GM21367 (cell line): Measurements from ENCODE around the gene TTC29.

ENCODE experiments used
- ATAC-seq: cut with Tn5 transposase; IDR thresholded peaks from one replicate; pipeline ENCODE4 v1.9.1; 2021; ENCODE audit not compliant: unreplicated experiment

Gene TTC29, protein sequence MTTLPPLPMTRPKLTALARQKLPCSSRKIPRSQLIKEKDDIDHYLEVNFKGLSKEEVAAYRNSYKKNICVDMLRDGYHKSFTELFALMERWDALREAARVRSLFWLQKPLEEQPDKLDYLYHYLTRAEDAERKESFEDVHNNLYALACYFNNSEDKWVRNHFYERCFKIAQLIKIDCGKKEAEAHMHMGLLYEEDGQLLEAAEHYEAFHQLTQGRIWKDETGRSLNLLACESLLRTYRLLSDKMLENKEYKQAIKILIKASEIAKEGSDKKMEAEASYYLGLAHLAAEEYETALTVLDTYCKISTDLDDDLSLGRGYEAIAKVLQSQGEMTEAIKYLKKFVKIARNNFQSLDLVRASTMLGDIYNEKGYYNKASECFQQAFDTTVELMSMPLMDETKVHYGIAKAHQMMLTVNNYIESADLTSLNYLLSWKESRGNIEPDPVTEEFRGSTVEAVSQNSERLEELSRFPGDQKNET

DNA sequence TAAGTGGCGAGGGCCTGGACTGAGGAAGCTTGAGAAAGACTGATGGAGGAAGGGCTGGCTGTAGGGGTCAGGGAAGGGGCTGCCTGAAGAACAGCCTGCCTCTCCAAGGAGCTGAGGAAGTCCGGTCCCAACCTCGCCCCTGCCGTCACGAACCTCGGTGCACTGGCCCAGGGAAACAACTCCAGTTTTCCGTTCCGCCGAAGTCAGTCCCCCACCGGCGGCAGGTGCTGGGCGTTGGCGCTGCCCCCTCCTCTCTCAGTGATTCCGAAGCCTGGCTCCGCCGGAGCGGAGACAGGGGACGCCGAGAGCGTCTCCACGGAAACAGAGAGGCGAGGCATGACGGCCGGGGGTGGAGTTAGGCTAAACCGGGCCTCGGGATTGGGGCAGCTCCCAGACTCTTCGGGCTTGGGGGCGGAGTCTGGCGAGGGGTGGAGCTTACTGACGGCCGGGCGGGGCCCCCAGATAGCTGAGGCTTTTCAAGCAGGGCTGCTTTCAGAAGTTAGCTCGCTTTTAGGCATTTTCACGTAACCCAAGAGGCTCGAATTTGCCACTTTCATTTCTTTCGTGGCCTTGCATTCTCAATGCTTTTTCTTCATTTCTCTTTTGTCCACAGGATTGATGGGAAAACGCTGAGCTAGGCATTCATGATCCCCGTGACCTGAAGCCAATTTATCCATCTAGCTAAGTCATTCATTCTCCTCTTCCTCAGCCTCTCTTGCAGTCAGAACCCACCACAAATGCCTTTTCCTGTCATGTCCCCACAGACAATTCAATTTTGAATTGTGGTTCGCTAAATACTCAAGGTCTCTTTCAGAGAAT lies at the start of gene TTC29:
TSS of gene TTC29 (minus strand) at position 309 of the 819 bp plus-strand sequence. CDS start 5,969 bp downstream, outside the sequence.
- peak; percentile 100 for ATAC-seq

DNA sequence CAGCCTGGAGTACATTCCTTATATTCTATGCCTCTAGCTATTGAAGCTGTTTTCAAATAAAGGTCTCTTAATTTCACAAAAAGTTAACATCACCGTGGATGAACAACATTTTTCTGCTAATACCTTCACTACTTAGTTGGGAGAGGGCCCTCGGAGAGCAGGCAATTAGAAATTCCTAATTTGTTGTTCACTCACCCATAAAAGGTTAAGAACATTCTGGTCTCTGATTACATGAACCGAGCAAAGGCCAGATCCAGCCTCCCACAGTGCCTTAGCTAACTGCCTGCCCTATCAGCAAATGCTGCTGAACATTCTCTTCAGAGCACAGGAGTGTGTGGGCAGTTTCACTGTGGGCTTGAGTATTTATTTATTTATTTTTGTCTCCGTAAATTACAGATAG lies 36.0 kb upstream of the TTC29 start:
- ATAC-seq: no peak

DNA sequence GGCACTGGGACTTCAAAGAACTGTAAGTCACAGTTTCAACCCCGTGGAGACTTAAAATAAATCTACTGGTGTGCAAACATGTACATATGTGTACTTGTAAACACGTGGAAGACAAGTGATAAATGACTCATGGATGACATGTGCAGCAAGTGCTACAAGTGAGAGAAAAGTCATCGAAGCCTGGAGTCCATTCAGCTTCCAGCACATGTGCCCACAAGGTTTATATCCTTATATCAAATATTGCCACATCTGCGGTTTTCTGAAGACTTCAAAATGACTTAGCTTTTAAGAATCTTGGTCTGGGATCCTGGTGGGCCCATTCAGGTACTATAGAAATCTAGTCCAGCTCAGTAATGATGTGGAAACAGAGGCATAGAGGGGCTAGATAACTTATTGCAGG lies 33.0 kb upstream of the TTC29 start:
- no peak for ATAC-seq

DNA sequence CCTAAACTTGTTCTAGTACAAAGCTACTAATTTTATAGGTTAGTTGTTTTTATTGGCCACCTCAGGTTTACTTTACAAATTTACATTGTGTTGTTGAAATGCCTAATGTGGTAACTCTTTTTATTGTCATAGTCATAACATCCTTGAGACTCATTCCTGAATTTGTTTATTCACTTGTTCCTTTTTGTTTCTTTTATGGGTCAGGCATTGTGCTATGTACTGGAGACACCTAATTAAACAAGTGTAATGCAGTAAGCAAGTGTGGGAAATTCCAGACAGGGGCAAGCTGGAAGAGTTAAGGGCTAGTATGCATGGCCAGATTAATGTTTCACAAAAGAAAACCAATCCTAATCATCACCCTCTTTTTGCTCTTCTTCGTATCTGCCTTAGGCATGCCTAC lies 30.5 kb upstream of the TTC29 start:
- no peak for ATAC-seq

DNA sequence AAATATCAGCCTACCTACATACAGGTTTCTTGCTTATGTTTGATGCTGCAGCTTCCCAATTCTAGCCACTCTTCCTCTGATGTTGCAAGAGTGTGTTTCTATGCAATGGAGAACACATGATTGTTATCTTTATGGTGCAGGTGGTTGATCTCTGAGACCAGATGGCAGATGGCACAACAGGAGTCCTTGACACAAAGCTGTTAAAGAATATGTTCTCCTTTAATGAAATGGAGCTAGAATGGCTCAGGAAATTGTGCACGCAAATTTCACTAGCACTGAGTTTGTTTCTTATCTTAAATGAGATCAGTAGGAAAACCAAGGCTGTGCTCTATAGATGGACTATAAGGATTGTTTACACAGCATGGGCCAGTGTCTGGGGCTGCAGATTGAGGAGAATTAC lies 29.9 kb upstream of the TTC29 start:
- ATAC-seq: no peak

DNA sequence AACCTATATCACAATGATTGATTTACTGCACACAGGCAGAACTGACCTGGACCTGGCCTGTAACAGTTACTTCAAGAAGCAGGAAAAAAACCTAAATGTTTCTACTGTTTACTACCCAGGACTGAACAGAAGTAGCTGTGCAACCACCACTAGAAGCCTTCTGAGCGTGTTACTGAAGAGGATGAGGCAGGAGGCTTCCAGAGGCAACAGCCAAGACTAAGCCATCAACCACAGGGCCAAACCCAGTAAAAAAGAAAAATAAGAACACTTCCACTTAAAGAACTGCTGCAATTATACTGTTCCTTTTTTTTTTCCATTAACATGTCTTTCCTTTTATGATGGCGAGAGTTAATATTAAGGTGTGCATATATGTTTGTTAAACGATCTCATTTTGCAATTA lies 29.4 kb upstream of the TTC29 start:
- no peak for ATAC-seq

DNA sequence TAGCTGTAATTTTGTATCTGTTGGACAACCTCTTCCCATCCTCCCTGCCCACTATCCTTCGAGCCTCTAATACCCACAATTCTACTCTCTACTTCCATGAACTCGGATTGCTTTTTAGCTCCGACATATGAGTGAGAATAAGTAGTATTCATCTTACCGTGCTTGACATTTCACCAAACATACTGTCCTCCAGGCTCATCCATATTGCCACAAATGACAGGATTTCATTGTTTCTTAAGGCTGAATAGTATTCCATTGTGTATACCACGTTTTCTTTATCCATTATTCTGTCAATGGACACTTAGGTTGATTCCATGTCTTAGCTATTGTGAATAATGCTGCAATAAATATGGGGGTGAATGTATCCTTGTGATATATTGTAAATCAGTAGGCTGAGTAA lies 26.4 kb upstream of the TTC29 start:
- no peak for ATAC-seq

DNA sequence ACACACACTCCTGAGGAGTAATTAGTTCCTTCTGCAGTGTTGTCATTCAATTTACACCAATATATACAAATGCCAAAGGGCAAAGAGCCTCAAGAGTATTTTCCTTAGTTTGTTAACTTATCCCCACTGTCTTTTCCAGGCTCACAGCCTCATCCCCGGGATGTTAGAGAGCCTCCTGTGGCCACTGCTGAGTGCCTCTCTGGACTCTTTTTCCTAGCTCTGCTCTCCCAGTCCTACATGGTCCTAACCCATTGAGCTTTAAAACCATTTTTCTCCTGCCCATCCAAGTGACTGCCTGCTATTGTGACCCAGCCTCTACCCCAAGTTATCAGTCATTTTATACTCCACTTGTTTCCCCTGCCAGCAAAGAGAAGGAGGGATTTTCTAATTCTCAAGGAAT lies 23.5 kb upstream of the TTC29 start:
- ATAC-seq: no peak

DNA sequence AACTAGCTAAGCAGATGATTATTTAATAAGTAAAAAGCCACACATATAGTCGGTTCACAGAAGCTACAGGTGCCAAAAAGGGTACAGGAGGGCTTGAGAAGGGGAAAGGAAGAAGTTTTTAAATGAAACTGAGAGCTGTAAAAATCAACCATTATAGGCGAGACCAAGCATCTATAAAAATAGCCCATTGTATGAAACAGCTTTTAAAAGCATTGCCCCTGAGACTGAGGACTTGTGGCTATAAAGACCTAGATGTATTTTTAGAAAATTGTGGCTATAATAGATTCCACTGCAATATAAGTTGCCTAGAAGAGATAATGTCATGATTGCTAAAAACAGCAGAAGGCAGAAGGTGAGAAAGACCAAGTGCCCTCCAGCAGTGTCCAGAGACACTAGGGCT lies 15.0 kb upstream of the TTC29 start:
- ATAC-seq: no peak

DNA sequence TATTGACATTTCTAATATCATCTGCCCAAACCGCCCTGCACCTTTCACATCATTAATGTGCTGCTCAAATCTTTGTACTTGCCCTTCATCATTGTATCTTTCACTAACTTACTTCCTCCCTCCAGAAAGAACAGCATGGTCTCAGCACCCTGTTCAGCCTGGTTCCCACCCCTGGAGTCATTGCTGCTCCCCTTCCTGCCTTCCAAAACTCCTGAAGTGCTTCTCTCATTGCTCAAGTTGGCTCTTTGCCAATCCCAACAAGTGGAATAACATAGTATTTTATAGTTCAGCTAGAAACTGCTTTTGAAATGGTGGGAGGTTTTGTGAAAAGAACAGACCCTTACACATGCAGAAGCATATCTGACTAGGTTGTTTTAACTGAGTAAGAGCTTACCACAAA lies 14.0 kb upstream of the TTC29 start:
- no peak for ATAC-seq

DNA sequence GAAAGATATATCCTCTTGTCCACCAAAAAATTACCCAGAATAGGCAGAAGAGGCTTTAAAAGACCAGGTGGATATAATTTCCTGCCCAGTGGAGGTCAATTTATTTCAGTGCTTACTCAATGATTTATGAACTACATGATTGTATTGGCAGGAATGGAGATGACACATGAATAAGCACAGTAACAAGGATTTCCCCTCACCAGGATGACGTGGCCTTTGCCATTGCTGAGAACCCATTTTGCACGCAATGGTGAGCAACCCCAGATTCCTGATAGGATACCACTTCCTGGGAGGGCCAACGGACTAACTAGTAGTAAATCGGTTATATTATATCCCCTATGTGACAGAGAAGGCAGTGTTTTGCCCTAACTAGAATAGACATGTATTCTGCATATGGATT lies 11.6 kb upstream of the TTC29 start:
- no peak for ATAC-seq

DNA sequence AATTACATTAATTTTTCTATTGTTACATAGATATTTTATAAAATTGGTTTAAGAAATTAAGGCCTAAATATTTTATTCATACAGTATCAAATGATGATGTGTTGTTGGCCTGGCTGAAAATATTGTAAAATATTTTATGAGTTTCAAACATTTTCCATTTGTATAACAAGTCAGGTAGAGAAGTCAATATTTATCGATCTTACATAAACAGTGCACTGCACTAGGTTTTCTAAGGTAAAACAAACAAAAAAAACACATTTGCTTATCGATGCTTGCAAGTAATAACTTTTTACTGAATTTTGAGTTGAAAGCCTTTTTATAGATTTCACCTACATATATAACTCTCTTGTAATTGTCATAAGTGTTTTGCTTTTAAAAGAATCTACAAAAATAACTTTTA lies 7.2 kb upstream of the TTC29 start:
- ATAC-seq: no peak

DNA sequence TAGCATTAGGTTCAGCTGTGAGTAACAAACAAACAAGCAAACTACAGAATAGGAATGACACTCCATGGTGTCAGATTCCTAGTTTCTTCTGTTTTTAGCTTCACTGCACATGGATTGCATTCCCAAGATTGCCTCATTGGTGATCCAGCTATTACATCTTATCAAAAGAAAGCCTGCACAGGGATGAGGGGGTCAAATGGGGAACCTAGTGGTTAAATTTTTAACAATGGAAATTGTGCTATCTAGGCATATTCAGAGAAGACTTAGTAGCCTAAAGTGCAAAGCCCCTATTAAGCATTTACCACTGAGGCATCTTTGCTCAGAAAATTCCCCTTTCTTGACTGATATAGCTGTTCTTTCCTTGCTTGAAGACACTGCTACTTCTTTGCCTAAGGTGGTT lies 3.9 kb upstream of the TTC29 start:
- no peak for ATAC-seq

DNA sequence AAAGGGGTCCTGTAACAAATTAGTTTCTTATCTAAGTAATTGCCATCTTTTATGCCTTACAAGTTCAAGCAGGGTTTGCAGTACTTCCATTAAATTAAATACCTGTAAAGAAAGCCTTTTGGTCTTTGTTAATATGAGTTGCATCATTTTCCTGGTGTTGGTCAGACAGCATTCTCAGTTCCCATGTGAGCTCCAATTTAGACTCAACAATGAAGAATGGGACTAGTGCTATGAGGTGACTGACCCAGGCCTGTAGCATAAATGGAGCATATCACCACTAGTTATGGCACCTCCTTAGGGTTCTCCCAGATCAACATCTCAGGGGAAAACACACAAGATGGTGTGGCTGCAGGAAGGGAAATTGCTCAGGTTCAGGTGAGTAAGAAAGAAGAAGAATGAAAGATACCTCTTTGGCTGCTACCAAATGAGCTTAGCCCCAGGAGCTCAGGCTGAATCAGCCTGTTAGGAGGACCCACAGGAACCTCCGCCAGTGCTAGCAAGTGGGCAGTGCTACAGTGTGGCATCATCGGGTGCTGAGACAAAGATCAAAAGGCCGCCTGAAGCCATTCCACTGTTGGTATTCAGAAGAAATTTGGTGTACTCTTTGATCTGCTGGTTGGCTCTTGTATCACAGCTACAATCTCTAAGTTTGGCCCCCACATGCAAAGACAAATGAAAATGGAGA lies 1.8 kb downstream of the TTC29 start:
- ATAC-seq: no peak

DNA sequence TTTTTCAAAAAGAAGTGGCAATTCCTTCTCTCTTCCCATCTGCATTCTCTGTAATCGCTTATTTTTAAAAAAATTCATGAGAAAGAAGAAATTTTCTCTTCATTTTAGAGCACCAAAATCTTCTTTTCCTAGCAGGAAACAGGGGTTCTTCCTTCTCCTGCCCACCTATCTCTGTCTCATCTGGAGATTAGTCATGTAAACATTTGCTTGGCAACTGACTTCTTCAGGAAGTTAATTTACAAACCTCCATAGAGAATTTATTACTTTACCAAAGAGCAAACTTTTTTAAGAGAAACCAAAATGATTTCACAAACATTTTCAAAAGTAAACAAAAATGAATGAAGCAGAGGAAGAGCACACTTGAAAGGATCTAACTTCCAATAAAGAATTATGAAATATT lies 13.5 kb downstream of the TTC29 start:
- ATAC-seq: no peak

DNA sequence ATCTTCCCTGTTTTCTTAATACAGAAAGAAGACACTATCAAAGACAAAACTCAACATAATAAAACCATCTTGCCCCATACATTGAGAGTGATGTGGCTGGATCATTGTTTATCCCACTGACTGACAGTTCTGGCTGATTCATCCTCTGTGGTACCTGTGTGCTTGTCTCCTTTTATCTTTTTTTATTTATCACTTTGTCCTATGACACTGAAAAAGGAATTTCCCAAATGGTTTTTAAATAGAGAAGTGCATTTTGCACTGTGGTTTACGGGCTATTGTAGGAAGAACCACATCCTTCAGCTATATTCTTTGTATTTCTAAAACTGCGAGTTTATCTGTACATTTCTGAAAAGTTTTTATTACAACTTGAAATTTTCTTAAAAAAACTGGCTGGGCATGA lies 15.0 kb downstream of the TTC29 start:
- ATAC-seq: no peak

DNA sequence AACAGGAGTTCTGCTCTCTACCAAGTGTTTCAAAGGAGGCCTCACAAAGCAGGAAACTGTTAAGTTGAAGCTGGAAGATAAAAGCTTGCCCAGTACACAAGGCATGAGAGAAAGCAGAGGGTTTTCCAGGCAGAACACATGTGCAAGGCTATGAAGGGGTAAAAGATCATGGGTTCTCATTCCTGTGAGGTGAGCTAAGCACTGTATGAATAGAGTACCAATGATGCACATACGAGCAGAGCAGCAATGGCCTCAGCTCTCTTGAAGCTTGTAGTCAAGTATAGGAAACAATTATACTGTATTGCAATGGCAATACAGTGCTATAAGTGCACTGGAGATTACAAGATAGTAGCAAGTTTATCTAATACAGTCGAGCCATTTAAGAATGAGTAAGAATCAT lies 18.0 kb downstream of the TTC29 start:
- ATAC-seq: no peak

DNA sequence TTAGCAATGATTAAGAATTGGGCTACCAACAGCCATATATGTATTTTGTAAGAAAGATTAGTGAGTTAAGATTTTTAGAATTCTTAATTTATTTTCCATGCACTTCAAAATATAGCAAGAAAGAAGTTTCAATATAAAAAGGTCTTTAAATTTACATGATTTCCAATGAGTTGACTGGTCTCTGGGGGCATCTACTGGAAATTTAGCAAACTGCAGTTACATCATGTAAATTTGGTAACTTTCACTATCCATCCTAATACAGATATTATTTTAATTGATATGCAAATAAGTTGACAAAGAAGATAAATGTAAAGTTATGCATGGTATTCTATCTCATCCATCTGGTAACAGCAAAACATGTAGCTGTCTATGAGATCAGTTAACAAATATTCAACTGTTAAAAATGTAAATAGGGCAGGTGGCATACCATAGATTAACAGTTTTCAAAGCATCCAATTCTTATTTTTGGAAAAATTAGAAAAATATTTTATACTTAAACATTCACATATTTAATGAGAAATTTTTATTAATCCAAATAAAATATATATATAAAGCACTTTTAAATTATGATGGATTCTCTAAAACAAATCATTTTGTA lies 29.1 kb downstream of the TTC29 start:
- ATAC-seq: no peak

DNA sequence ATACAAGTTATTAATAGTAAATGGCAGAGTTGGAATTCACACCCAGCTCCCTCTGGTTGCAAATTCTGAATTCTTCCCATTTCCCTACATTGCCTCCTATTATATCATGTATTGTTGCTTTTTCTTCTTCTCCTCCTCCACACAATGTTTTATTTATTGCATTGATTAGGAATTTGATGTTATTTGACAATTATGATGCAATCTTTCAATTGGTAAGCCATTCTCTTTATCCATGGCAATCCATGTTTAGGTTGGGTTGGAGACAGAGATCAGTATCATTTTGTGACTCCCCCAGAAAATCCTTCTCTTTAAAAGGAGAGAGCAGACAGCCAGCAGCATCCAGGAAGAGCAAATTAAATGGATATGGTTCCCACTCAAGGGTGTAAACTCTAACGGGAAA lies 30.5 kb downstream of the TTC29 start:
- ATAC-seq: no peak

DNA sequence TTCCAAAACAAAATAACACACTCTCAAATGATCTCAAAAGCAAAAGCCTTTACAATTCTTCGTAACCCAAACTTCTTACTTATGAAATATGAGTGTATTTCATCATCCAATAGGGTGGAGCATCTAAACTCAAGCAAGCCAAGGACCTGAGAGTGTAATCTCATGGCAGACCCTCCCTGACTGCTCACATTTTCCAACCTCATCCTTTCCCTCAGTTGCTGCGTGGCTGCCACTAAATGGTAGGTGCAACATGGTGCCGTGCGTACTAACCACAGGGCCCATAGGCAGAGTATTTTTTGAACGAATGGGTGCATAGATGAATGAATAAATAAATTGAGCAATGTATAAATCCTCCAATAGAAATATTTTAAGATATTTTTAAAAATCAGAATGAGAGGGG lies 45.4 kb downstream of the TTC29 start:
- ATAC-seq: no peak

DNA sequence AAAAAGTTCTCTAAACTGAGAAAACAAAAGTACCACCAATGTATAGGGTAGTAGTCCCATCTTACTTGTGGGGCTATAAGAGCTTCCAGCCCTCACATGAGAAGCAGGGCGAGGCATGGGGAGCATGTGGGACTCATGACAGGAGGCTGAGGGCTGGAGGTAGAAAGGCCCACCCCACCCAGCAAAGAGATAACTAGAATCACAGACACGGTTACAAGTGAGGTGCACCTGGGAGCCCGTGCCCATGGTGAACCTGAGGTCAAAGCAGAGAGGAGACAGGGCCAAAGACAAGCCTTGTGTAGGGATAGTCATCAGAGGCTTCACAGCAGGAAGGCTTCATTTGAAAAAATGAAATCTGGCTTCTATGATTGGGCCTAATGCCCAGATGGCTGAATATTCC lies 55.4 kb downstream of the TTC29 start:
- ATAC-seq: no peak
